ENCODE results near the gene EIF4H.
"Not testable (repeated sequence)": the region's sequence is repeated elsewhere in the genome, so short reads cannot be mapped to it uniquely, and the experiment has no call there.

The EIF4H gene

GRCh38 chr7:74224907-74225306, 50.8 kb downstream of the EIF4H start:
- not testable (repeated sequence) for DNase-seq (ENCODE audit: low read depth)

DNA sequence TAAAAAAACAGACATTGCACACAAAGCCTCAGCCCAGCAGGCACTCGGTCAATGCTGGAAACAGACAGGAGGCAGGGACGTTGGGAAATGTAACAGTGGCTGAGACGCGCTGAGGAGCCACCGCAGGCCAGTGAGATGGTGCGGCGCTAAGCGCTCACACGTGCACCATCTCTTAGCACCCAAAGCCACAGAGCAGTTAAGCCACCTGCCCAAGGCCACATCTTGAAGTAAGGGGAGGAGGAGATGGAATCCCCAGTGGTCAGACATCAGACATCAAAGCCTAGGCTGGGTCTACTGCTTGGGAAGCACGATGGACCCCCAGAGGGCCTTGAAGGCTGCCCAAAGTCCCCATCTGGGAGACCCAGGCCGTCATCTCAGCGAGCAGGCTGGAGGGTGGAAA, 51.2 kb downstream of the EIF4H start:
- no peak for DNase-seq (ENCODE audit: low read depth)

DNA sequence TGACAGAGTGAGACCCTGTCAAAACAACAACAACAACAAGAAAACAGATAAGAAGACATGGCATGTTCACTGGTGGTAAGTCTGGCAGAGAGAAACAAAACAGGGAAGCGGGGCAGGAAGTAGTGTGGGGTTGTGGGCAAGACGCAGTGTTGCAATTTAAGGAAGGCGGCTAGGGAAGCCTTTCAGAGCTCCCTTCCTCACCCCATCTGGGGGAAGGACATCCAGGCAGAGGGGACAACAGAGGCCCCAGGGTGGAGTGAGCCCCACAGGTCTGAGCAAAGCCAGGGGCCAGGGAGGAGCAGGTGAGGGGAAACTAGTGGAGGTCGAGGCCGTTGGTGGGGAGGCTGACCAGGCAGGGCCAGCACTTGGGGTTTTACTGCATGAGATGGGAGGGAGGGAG, 52.5 kb downstream of the EIF4H start:
- DNase-seq (ENCODE audit: low read depth) = no peak

DNA sequence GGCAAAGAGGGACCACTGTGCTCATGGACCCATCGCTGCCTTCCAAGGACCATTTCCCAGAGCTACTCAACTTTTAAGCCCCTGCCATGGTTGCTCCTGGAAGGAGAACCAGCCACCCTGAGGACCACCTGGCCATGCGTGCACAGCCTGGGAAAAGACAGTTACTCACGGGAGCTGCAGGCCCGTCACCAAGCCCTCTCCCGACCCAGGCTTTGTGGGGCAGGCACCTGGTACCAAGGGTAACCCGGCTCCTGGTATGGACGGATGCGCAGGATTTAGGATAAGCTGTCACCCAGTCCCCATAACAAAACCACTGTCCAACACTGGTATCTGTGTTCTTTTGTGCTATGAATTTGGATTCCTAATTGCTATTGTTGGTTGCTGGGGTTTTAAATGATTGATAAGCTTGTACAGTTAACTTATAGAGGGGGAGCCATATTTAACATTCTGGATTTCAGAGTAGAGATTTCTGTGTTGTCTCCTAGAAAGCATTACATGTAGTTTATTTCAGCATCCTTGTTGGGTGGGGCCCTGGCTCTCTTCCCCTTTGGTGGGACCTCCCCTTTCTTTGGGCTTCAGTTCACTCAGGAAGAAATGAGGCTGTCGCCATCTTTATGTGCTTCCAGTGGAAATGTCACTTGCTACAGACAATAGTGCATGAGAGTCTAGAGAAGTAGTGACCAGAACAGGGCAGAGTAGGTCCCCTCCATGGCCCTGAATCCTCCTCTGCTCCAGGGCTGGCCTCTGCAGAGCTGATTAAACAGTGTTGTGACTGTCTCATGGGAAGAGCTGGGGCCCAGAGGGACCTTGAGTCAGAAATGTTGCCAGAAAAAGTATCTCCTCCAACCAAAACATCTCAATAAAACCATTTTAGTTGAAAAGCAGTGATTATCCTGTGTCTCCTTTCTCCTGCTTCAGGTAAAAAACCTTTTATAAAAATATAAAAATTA, 55.1 kb downstream of the EIF4H start:
- no peak for DNase-seq (ENCODE audit: low read depth)

DNA sequence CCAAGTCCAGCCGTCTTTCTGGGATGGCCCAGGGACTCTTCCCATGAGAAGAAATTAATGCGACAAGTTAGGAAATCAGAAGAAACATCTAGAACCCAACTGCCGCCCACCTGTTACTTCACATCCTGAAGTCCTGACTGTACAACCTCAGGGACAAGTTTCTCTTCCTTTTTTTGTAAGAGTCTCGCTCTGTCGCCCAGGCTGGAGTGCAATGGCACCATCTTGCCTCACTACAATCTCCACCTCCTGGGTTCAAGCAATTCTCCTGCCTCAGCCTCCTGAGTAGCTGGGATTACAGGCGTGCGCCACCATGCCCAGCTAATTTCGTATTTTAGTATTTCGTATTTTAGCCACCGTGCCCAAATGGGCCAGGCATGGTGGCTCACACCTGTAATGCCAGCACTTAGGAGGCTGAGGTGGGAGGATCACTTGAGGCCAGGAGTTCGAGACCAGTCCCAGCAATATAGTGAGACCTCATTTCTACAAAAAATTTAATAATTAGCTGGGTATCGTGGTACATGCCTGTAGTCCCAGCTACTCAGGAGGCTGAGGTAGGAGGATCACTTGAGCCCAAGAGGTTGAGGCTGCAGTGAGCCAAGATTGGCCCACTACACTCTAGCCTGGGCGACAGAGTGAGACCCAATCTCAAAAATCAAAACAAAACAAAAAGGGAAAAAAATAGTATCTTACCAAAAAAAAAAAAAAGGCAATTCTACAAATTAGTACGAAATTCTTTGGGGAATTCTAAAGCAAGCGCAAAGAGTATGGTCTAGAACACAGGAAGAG, 56.5 kb downstream of the EIF4H start:
- DNase-seq (ENCODE audit: low read depth) = no peak

DNA sequence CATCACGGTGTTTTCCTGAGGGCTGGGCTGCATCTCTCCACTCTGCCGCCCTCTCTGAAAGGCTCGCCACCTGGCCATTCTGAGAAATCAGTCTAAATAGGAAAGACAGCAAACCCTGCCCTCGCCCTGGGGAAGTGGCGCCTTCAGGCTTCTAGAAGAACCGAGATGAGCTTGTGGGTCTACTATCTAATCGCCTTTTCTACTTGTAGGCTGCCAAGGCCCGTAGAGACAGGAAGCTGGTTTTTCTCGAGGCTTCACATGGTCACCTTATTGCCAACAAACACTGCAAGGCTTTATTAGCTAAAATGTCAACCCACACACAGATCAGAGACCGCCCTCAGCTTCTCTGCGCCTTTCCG, 57.1 kb downstream of the EIF4H start:
- DNase-seq (ENCODE audit: low read depth) = no peak

- no peak for DNase-seq (ENCODE audit: low read depth)
Observed at GRCh38 chr7:74233655-74234285, 59.6 kb downstream of the EIF4H start.

GRCh38 chr7:74235518-74236268, 61.5 kb downstream of the EIF4H start:
- DNase-seq (ENCODE audit: low read depth) = no peak

DNA sequence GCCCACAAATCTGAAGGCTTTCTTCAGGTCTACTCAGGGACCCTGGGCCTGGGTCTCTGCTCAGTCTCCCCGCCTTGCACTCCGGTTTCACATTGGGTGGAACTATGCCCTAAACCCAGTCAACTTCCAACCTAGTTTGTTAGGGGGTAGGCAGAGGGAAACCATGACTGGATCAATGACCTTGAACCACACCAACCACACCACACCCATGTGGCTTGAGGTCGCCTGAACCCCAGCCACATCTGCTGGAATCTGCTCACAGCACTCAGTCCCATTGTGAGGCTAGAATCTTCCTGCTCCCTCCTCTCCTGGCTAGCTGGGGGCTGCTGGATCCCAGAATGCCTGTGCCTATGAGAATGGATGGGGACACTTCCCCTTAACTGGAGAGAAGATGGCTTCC, 62.1 kb downstream of the EIF4H start:
- no peak for DNase-seq (ENCODE audit: low read depth)

DNA sequence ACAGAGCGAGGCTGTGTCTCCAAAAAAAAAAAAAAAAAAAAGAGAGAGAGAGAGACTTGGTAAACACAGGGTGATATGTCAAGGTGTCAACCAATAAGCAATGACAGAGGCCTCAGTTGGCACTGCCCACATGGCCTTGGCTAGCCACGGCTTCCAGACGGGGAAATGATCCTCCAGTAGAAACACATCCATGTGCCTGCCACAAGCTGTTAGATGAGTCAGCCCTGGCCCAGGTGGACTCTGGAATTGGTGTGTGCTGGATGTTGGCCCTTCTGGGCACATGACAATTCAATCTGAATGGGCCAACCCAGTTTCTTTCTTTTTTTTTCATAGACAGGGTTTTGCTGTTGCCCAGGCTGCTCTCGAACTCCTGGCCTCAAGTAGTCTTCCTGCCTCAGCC, 66.3 kb downstream of the EIF4H start:
- DNase-seq (ENCODE audit: low read depth) = no peak

DNA sequence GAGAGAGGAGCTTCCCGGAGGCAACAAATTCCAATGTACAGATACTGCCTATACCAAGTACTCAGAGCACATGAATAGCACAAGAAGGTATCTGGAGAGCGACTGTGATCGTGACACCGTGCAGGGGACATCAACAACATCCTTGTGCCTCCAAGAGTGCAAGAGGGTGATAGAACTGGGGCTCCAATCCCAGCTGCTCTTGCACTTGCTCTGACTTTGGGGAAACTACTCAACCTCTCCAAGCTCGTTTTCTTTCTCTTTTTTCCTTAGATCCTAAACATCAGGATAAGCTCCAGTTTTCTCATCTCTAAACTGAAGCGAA, 67.9 kb downstream of the EIF4H start:
- DNase-seq (ENCODE audit: low read depth) = no peak

DNA sequence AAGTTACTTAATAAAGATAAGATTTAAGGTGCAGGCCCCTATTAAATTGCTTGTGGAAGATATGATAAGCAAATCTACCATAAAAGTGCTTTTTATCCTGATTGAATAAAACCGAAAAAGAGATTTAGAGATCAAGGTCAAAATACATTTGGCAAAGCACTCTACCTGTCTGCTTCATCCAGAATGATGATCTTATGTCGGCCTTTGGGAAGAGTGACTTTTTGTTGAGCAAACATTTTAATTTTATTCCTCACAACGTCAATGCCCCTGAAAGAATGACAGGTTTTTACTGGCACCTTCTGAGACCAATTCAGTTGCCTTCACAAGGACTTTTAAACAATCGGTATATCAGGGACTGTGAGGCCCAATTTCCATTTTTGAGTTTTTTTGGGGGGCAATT, 72.3 kb downstream of the EIF4H start:
- DNase-seq (ENCODE audit: low read depth) = no peak
